ENCODE results near the gene ZNF770.
A peak's percentile ranks its signal among the peaks of the same experiment; 100 is the strongest.
"Not testable (repeated sequence)": the region's sequence is repeated elsewhere in the genome, so short reads cannot be mapped to it uniquely, and the experiment has no call there.

Gene ZNF770

DNA sequence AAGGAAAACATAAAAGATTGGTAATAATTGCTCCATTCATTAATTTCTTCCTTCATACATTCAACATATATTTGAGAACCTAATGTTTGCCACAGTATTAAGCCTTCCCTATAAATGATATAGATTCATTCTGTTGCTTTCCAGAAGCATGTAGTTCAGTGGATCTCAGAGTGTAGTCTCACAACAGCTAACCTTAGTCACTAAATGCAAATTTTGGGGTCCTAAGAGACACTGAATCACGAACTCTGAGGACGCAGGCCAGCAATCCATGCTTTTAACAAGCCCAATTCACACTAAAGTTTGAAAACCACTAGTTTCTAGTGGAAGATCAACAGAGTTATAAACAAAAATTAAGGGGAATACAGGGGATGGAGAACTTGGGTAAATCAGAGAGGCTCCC is 11.3 kb downstream of the ZNF770 start:
- no peak for DNase-seq (ENCODE audit: low spot score)

DNA sequence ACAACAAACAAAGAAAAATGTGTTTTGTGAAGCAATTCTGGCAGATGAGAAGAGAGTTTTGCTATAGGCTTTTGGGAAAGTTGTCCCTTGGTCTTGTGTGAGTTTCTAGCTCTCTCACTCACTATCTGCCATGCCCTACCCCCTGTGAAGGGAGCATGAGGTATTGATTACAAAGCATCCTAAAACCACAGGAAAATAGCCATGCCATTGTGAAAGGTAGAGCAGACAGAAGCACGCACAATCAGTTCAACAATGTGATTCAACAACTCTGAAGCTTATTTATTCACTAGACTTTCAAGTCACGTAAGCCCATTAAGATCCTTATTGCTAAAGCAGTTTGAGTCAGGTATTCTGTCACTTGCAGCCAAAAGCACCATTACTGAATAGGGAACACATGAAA is 12.0 kb downstream of the ZNF770 start:
- DNase-seq (ENCODE audit: low spot score): no peak

DNA sequence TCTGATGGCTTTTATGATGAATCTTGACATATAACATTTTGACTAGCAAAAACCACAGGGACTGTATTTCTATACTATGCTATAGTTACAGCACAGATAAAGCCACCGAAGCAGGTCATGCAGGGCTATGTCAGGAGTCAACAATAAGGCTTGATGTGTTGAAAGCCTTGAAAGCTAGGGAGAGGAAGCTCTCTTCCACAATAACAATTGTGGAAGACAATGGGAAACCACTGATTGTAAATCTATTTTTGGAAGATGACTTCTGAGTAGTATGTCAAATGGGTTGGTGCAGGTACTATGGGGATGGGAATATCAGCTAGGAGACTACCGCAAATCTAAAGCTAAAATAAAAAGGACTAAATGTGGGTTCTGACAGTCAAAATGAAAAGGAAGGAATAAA is 14.6 kb downstream of the ZNF770 start:
- DNase-seq (ENCODE audit: low spot score): no peak

DNA sequence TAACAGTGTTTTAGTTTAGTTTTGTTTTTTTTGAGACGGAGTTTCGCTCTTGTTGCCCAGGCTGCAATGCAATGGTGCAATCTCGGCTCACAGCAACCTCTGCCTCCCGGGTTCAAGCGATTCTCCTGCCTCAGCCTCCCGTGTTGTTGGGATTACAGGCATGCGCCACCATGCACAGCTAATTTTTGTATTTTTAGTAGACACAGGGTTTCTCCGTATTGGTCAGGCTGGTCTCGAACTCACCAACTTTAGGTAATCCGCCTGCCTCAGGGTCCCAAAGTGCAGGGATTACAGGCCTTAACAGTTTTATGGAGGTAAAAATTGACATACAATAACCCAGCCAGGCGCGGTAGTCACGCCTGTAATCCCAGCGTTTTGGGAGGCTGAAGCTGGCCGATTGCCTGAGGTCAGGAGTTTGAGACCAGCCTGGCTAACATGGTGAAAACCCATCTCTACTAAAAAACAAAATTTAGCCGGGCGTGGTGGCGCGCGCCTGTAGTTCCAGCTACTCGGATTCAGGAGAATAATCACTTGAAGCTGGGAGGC is 17.9 kb downstream of the ZNF770 start:
- not testable (repeated sequence) for DNase-seq (ENCODE audit: low spot score)

DNA sequence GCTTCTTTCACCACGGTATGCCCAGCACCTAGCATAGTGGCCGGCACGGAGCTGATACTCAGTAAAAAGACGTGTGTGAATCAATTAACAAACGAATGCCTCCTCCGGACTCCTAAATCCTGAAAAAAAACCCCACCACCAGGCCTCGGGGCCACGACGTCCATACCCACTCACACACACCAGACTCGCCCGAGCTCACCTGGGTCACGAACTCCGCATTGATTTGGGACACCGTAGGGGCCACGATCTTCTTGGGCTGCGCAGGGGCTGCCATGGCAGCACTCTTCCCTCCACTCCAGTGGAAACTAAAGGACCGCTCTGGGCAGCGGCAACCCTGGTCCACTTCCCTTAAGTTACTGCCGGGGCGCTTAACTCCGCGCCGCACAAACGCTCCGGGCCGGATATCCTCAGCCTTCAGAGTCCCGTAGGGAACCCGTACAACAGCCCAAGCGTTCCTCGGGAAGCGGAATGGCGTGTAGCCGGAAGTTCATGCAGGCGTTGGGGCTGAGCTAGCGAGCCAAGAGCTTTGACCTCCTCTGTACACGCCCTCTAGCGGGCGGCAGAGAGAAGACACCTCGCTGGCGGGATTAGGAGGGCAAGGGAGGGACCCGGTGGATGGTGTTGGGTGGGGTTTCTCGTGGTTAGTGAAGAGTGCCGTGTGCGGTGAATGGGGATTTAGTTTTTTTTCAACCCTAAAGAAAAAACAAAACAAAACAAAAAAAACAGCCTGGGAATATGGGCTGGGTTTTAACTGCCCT is 18.6 kb downstream of the ZNF770 start, which contains the start of gene AQR:
AQR (minus strand) TSS at position 403 of the 758 bp plus-strand sequence; CDS start at position 274, 129 bp downstream.
- DNase-seq (ENCODE audit: low spot score): peak; percentile 89

DNA sequence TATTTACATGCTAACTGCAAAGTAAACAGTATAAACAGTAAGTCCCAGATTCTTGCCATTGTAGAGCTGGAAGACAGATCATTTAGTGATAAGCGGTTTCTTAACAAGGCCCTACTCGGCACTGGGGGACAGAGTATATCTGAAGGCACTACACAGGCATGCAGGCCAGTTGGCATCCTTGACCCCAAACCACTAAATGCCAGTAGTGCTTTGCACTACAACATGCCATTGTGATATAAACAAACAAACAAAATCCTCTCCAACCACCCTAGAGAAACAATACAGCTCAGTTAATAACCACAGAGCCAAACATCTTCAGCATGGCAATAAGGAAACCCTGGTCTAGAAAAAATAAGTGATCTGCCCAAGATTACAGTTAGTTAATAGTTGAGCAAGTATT is 23.8 kb downstream of the ZNF770 start:
- DNase-seq (ENCODE audit: low spot score): no peak

DNA sequence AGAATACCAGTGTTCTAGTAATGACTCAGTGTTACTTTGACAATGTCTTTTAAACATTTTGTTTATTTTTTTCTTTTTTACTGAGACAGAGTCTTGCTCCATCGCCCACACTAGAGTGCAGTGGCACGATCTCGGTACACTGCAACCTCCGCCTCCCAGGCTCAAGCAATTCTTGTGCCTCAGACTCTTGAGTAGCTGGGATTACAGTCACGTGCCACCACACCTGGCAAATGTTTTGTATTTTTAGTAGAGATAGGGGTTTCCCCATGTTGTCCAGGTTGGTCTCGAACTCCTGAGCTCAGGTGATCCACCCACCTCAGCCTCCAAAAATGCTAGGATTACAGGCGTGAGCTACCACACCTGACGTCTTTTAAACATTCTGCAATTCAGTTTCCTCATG is 34.2 kb downstream of the ZNF770 start:
- DNase-seq (ENCODE audit: low spot score): no peak

DNA sequence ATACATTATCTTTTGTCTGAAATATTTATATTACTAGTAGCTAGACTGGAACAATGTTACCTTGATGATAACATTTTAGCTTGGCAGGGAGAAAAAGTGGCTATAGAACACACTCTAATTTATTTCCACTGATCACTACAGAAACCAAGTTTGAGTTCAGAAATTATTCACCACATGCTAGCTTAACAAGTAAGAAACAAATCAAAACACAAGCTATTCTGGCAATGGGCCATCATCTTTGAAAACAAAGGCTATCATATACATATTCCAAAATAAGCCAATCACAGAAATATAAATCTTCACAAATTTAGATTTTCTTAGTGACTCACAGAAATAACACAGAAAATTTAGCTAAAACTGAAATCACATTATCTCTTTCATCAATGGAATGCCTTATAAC is 35.6 kb downstream of the ZNF770 start:
- no peak for DNase-seq (ENCODE audit: low spot score)

DNA sequence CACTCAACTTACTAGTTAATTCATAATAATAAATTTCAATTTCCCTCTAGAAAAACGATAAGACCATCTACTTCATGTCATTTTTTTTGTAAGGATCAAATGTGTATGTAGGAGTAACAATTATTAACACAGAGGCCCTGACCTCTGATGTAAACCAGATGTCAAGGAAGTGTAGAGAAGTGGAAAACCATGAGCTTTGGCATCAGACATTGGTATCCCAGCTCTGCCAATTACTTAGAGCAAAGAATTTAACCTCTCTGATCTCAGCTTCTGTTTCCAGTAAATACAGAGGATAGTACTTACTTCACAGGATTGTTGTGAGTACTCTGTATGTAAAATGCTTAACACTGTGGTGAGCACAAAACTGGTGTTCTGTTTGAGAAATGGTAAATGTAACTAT is 36.1 kb downstream of the ZNF770 start:
- DNase-seq (ENCODE audit: low spot score): no peak

DNA sequence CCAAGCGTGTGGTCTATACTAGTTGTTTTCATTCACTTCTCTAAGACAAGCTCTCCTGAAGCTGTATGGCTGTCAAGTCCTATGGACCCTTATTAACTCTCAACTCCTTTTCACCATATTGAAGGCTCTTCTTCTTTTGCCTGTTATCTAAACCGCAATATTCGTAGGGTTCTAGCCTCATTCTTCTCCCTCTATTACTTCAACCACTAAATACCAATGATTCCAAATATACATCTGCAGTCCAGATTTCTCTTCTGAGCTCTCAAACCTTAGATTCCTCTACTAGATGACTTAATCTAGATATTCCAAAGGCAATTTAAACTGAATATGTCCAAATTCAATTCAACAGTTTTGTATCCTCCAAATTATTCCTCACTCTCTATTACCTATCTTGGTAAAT is 43.2 kb downstream of the ZNF770 start:
- no peak for DNase-seq (ENCODE audit: low spot score)

DNA sequence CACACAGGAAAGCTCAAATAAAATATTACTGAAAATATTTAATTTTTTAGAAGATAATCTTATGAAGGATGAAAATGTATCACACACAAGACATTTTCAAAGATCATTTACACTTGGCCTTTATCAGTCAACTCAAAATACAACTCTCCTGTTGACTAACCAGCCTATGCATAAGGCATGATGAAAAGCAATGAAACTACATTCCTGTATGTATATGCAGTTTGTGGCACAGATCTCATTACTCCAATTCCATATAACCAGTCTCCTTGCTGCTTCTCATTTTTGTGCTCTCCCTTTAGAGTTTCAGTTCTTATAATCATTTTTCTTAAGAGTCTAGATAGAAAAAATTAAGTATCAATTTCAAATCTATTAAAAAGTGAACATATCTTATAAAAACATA is 44.4 kb downstream of the ZNF770 start:
- DNase-seq (ENCODE audit: low spot score): no peak

DNA sequence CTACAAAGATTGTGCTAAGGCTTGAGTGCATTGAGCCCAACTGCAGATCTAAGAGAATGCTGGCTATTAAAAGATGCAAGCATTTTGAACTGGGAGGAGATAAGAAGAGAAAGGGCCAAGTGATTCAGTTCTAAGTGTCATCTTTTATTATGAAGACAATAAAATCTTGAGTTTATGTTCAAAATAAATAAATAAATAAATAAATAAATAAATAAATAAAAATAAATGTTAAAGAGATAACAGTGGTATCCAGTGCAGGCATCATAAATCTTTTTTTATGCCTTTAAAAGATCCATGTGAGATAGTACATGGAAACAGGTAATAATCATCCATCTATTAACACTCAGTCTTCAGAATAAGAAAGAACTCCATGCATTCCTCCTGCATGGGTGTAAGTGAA is 44.8 kb downstream of the ZNF770 start:
- not testable (repeated sequence) for DNase-seq (ENCODE audit: low spot score)

DNA sequence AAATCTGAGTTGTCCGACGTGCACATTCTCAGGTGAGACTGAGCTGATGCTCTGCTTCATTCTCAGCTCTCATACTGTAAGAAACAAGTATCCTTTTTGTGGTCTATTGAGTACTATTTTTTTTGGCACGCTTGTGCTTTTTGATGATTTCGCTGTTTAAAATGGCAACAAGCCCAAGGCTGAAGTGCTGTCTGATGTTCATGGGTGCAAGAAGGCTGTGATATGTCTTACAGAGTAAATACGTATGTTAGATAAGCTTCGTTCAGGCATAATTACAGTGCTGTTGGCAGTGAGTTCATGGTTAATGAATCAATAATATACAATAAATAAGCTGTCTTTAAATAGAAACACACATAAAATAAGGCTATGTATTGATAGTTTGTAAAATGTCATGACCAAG is 45.7 kb downstream of the ZNF770 start:
- DNase-seq (ENCODE audit: low spot score): no peak

DNA sequence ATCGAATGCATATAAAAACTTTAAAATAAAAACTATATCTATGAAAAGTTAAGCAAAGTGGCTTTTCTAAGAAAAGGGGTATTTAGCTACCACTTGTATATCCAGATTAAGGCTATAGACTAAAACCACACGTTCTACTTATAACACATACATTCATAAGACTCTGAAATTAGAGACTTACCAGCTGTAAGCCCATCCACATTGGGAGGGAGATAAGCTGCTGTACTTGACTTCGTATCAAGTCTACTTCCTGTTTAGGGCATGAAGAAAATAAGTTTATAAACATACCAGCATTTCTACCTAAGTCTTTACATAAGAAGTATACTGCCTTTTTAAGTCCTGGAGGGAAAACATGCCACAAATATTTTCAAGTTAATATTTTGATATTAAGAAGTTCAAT is 46.3 kb downstream of the ZNF770 start:
- no peak for DNase-seq (ENCODE audit: low spot score)

DNA sequence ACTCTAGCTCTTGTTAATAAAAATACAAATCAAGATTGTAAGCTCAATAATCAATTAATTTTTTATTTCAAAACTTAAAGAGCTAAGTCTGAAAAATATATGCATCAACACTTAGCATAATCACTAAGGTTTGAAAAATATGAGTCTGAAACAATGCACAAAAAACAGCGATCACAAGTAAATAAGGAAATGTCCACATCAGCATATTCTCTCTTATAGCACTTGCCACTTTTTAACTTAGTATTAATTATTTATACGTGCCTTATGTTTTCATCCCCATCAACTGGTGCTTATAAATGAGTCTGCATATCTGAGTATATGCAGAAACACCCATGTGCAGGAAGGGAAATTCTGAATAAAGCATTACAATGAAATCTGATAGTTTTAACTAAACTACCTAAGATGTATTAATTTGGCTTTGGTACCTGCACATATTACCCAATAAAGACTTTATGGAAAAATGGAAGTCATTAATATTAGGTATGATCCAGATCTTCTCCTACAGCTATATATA is 46.8 kb downstream of the ZNF770 start:
- no peak for DNase-seq (ENCODE audit: low spot score)

DNA sequence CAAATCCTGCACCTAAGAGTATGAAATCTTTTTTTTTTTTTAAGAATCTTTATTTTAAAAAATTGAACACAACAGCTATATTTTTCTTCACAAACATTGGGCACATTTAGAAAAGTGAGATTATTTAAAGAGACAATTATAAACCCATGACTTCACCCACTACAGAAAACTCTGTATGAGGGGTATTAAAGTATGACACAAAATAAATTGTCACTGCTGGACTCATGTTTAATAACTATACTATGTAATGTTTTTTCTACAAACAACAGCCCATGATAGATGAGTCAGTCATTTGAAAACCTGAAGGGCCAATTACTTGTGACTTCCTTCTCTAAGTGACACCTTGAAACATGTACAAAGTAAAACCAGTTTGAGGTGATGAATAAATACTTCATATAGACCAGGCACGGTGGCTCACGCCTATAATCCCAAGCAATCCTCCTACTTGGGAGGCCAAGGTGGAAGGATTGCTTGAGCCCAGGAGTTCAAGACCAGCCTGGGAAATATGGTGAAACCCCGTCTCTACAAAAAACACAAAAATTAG is 54.6 kb downstream of the ZNF770 start:
- no peak for DNase-seq (ENCODE audit: low spot score)

DNA sequence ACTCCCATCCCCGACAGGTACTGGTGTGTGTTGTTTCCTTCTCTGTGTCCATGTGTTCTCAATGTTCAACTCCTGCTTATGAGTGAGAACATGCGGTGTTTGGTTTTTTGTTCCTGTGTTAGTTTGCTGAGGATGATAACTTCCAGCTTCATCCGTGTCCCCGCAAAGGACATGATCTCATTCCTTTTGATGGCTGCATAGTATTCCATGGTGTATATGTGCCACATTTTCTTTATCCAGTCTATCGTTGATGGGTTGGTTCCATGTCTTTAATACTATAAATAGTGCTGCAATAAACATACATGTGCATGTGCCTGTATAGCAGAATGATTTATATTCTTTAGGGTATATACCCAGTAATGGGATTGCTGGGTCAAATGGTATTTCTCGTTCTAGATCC is 59.7 kb downstream of the ZNF770 start:
- DNase-seq (ENCODE audit: low spot score): not testable (repeated sequence)
